ENCODE results near the gene ZSCAN5B. TPM values are rescaled to one million over a fixed set of nuclear protein-coding genes. Genes with fewer than 3 reads are reported as not detected.
"Not testable (repeated sequence)": the region's sequence is repeated elsewhere in the genome, so short reads cannot be mapped to it uniquely, and the experiment has no call there.

ZSCAN5B gene
- total RNA-seq, 1 experiment from 2014 or later: not detected

GRCh38 chr19:56176881-56177280, 20.7 kb downstream of the ZSCAN5B start:
- DNase-seq (ENCODE audit: extremely low read depth, low read depth): no peak

GRCh38 chr19:56176310-56176709, 21.3 kb downstream of the ZSCAN5B start:
- DNase-seq (ENCODE audit: extremely low read depth, low read depth): not testable (repeated sequence)

GRCh38 chr19:56175861-56176307, 21.7 kb downstream of the ZSCAN5B start, which contains the start of gene GALP:
TSS of gene GALP (plus strand) at chr19:56176008. CDS start at chr19:56177109, 1,101 bp downstream.
- not testable (repeated sequence) for DNase-seq (ENCODE audit: extremely low read depth, low read depth)

DNA sequence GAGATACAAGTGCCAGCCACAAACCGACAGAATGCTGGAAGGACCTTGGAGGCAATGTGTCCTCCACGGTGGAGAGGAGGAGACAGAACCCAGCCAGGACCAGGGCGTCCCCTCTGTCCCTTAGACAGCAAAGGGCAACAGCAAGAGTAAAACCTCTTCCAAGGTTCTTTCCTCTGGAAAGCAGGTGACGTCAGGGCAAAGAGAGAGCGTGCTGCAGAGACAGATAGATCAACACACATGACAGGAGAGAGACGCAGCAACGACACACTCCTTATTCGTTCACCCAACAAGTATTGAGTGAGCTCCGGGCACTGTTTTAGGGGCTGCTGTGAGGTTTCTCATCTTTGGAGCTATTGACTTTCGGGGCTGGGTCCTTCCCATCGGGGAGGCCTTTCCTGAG, 23.0 kb downstream of the ZSCAN5B start:
- peak; percentile 17 for DNase-seq (ENCODE audit: extremely low read depth, low read depth)

DNA sequence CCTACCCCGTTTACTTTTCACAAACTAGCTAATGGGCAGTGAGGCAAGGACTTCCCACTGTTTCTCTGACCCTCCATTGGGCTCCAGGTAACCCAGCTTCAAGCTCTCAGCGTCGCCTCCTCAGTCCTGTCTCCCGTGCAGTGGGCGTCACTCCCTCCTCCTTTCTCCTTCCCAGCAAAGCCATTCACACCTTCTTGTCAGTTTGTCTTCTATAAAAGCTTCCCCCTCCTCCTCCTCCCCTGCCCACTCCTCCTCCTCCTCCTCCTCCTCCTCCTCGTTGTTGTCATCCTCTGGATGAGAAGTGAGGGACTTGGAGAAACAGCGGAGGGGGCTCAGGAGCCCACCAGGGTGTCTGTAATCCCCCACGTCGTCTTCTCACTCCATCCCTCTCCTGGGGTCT, 23.5 kb downstream of the ZSCAN5B start:
- DNase-seq (ENCODE audit: extremely low read depth, low read depth): no peak

DNA sequence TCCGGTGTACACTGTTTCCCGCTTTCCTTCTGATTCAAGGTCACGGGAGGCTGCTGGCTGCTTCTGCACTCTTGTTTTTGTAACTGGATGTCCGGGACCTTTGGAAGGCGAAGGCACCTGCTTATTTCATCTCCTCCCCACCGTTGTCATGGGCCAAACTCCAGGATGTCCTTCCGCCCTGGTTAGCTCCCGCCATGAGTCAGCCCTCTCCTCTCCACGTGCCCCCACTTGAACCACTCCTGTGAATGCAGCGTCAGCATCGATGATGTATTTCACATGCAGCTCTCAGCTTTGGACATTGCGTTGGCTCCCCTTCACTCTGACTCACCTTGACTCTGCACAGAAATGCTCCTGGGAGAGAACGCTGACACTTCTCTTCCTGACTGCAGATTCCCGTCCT, 27.3 kb downstream of the ZSCAN5B start:
- peak; percentile 82 for DNase-seq (ENCODE audit: extremely low read depth, low read depth)

- peak; percentile 18 for DNase-seq (ENCODE audit: extremely low read depth, low read depth)
Measured at GRCh38 chr19:56167064-56167578, 30.5 kb downstream of the ZSCAN5B start.

DNA sequence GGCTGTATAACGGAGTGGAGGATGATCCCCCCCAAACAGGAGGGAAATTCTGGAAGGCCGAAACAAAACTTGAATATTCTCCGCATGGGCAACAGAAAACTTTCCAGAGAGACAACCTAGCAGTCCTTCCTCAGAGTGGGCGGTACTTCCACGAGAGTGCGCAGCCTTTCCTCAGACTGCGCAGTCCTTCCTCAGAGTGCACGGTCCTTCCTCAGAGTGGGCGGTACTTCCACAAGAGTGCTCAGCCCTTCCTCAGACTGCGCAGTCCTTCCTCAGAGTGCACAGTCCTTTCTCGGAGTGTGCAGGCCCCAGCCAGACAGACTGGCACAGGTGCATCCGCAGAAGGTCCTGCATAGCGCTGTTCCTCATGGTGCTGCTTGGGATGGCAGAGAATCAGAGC, 34.5 kb downstream of the ZSCAN5B start:
- DNase-seq (ENCODE audit: extremely low read depth, low read depth): no peak

- DNase-seq (ENCODE audit: extremely low read depth, low read depth): no peak
Measured at GRCh38 chr19:56162258-56162657, 35.3 kb downstream of the ZSCAN5B start.

DNA sequence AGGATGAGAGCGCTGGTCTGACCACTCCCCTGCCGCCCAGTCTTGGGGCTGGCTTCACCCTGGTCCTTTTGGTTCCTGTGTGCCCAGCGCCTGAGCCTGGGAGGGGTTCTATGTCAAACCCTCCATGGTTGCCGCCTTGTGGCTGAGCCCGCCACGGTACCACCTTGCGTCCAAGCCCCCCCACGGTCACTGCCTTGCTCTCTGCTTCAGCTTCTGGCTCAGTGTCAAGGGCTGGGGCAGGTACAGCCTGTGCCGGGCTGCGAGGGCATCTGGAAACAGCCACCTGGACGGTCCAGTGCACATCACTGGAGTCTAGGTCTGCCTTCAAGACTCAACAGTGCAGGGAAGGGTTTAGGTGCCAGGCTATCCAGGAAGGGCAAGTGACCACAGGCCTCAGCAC, 36.0 kb downstream of the ZSCAN5B start:
- DNase-seq (ENCODE audit: extremely low read depth, low read depth): no peak

DNA sequence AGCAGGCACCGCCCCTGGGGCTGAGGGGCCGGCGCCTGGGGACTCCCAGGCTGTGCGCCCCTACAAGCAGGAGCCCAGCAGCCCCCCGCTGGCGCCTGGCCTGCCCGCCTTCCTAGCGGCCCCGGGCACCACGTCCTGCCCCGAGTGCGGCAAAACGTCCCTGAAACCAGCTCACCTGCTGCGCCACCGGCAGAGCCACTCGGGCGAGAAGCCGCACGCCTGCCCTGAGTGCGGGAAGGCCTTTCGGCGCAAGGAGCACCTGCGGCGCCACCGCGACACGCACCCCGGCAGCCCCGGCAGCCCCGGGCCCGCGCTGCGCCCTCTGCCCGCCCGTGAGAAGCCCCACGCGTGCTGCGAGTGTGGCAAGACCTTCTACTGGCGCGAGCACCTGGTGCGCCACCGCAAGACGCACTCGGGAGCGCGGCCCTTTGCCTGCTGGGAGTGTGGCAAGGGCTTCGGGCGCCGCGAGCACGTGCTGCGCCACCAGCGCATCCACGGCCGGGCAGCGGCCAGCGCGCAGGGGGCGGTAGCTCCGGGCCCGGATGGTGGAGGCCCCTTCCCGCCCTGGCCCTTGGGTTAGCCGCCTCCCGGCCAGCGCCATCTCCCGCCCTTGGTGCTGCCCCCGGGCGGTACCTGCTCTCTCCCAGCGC, 37.8 kb downstream of the ZSCAN5B start:
- DNase-seq (ENCODE audit: extremely low read depth, low read depth): no peak

- no peak for DNase-seq (ENCODE audit: extremely low read depth, low read depth)
Measured at GRCh38 chr19:56159009-56159559, 38.5 kb downstream of the ZSCAN5B start.

DNA sequence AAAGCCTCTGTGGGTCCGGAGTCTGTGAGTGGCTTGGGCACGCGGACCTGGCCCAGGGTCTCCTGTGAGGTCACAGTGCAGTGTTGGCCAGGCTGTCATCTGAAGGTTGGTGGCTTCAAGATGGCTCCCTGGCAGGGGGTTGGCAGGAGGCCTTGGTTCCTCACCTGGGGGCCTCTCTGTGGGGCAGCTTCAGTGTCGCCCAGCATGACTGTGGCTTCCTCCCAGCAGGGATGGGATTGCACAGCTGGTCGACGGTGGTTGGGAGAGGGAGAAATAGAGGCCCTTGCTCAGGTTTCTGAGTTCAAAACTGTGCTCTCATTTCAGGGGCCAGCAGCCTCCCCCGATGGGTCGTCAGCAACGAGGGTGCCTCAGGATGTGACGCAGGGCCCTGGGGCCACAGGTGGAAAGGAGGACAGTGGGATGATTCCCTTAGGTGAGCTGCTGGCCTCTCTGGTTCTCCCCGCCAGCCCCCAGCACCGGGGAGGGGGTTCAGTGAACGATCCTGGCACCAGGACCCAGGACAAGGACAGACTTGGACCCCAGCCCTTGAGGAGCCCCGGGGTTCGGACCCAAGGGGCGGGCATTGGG, 39.3 kb downstream of the ZSCAN5B start:
- no peak for DNase-seq (ENCODE audit: extremely low read depth, low read depth)

- no peak for DNase-seq (ENCODE audit: extremely low read depth, low read depth)
Measured at GRCh38 chr19:56156768-56157167, 40.8 kb downstream of the ZSCAN5B start.

- peak; percentile 28 for DNase-seq (ENCODE audit: extremely low read depth, low read depth)
Measured at GRCh38 chr19:56155124-56155687, 42.4 kb downstream of the ZSCAN5B start.

DNA sequence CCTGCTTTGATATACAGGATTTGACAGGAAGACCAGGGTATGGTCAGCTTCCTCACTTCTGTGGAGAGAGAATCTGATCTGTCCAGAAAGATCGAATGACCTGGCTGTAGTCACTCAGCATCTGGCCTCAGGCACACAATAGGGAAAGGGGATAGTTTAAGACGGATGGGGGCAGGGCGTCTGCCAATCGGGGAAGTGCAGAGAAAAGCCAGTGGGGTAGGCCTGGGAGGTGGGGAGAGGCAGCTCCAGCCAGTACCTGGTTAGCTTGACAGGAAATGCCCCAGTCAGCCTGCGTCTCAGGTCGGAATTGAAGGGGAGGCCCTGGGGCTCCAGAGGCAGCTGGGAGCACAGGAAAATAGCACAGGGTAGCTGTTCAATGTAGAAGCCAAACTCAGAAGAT, 44.1 kb downstream of the ZSCAN5B start:
- DNase-seq (ENCODE audit: extremely low read depth, low read depth): no peak

DNA sequence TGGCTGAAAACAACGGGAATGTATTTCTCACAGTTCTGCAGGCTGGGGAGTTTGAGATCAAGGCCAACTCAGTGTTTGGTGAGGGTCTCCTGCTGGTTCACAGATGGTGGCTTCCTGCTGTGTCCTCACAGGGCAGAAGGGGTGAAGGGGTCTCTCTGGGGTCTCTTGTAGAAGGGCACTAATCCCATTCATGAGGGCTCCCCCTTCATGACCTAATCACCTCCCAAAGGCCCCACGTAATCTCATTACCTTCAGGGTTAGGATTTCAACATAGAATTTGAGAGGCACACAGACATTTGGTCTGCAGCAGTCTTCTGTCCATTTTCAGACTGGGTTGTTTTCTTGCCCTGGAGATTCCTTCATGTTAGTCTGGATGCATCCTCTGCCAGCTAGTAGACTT, 44.9 kb downstream of the ZSCAN5B start:
- no peak for DNase-seq (ENCODE audit: extremely low read depth, low read depth)

DNA sequence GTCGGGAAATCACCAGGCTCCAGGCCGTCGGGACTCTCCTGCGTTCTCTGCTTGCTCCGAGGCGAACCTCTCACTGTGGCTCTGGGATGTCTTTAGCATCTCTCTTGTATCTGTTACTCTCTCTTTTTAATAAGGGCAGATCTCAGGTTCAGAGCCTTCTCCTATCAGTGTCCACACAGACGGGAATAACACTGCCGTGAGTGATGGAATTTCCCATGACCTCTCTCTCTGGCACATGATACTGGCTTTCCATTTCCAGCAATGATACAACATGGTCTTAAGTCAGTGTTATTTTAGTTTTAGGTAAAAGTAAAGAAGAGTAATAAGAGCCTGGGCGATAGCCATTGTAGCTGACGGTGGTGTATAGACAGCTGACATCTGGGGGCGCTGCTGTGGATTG, 47.2 kb downstream of the ZSCAN5B start:
- DNase-seq (ENCODE audit: extremely low read depth, low read depth): no peak

DNA sequence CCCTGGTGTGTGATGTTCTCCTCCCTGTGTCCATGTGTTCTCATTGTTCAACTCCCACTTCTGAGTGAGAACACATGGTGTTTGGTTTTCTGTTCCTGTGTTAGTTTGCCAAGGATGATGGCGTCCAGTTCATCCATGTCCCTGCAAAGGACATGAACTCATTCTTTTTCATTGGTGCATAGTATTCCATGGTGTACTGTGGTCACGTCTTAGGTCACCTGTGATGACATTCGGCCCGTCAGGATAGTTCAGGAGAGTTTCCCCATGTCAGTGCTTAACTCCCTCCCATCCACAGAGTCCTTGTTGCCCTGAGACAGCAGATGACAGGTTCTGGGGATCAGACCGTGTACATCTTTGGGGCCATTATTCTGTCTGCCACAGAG, 47.9 kb downstream of the ZSCAN5B start:
- DNase-seq (ENCODE audit: extremely low read depth, low read depth): no peak

GRCh38 chr19:56148955-56149655, 48.5 kb downstream of the ZSCAN5B start:
- not testable (repeated sequence) for DNase-seq (ENCODE audit: extremely low read depth, low read depth)

GRCh38 chr19:56148096-56148495, 49.5 kb downstream of the ZSCAN5B start:
- DNase-seq (ENCODE audit: extremely low read depth, low read depth): no peak
